ENCODE results near the gene BCL3.

BCL3 gene

DNA sequence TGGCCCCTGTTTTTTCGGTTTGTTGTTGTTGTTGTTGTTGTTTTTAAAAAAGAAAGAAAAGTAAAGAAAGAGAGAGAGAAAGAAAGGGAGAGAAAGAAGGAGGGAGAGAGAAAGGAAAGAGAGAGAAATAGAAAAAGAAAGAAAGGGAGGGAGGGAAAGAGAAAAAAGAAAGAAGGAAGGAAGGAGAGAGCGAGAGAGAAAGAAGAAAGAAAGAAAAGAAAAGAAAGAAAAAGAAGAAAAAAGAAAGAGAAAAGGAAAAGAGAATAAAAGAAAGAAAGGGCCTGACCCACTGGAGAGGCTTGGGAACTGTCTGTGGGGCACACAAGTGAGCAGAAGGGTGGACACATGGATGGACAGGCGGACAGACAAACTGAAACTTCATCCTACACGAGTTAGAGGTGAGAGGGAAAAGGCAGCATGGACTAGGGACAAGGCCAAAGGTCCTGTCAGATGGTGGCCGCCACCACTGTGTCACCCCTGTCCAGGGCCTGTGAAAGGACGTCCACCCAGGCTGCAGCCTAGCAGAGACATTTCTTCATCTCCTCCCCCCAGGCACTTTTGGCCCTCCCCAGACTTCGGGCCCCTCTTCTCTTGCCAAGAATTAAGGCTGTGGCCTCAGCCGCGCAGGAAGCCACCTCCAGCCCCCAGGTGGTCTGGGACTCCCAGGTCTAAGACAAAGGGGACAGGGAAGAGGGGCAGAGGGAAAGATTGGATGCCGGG is 51.3 kb downstream of the BCL3 start:
- peak overlapping the region in 2 of 3 experiments; percentile 57 to 77 for H3K27ac Mint-ChIP-seq
- no peaks in the 10 kb centered on the region for H3K9me3 Mint-ChIP-seq
- H3K4me3 Mint-ChIP-seq = no peak overlapping the region
- H3K27me3 Mint-ChIP-seq (ENCODE audit: low read depth) = peaks cover 9% of the 10 kb centered on the region
- peaks cover 14% of the 10 kb centered on the region for H3K4me1 Mint-ChIP-seq
- H3K36me3 Mint-ChIP-seq (ENCODE audit: low read depth) = no peaks in the 10 kb centered on the region
- TF ChIP-seq CTCF (IDR thresholded peaks at IDR 0.05; ENCODE audit: unreplicated experiment in 3 of 3) = no peak

DNA sequence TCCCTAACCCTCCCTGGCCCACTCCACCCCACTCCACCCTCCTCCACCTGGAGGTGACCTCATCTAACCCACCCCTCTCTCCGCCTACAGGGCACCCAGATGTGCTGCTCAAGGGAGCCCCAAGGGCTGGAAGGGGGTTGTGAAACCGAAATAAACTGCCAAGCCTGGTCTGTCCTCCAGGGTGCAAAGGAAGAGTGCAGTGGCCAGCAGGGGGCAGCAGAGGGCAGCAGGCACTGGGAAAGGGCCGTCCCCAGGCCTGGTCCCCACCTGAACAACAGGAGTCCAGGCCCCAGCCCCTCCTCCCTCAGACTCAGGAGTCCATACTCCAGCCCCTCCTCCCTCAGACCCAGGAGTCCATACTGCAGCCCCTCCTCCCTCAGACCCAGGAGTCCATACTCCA is 52.0 kb downstream of the BCL3 start:
- Mint-ChIP-seq H3K4me3 (no peak overlapping the region), H3K27ac (peak overlapping the region in 1 of 3 experiments; percentile 45), H3K9me3 (no peaks in the 10 kb centered on the region), H3K36me3 (ENCODE audit: low read depth) (no peaks in the 10 kb centered on the region), H3K4me1 (peaks cover 14% of the 10 kb centered on the region), H3K27me3 (ENCODE audit: low read depth) (peaks cover 9% of the 10 kb centered on the region)
- TF ChIP-seq CTCF (IDR thresholded peaks at IDR 0.05; ENCODE audit: unreplicated experiment in 3 of 3) = peak; percentile 87 to 95 (median 89)

DNA sequence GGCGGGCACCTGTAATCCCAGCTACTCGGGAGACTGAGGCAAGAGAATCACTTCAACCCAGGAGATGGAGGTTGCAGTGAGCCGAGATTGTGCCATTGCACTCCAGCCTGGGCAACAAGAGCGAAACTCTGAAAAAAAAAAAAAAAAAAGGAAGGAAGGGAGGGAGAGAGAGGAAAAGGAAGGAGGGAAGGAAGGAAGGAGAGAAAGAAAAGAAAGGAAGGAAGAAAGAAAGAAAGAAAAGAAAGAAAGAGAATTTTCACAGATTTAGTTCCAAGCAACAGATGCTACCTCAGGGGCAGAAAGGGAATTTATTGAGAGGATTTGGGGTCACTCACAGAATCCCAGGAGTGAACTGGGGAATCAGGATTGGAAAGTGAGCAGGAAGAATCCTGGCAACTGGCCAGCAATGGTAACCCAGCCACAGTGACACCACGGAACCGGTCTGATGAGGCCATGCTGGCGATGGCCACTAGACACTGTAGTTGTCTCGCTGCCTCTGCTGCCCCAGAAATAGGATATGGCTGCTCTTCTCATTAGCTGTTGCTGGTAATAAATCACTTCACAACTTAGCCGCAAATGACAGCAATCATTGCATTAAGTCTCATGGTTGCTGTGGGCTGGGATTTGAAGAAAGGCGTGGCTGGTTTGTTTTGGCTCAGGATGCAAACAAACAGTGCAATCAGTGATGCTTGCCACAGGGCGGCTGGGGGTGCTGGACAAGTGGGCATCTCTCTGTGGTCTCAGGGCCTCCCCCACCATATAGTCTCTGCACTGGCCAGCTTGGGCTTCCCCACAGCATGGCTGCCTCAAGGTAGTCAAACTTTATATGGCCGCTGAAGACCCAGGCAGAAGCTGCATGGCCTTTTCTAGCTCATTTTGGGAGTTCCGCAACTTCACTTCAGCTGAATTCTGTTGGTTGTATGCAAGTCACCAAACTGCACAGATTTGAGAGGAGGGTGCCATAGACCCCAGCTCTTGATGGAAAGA is 55.2 kb downstream of the BCL3 start:
- no peaks in the 10 kb centered on the region for H3K36me3 Mint-ChIP-seq (ENCODE audit: low read depth)
- H3K27me3 Mint-ChIP-seq (ENCODE audit: low read depth) = peaks cover 4% of the 10 kb centered on the region
- H3K27ac Mint-ChIP-seq = peak overlapping the region in 1 of 3 experiments; percentile 28
- H3K9me3 Mint-ChIP-seq = no peaks in the 10 kb centered on the region
- H3K4me3 Mint-ChIP-seq = no peak overlapping the region
- no peak for TF ChIP-seq CTCF (IDR thresholded peaks at IDR 0.05; ENCODE audit: unreplicated experiment in 3 of 3)
- H3K4me1 Mint-ChIP-seq = peaks cover 25% of the 10 kb centered on the region

DNA sequence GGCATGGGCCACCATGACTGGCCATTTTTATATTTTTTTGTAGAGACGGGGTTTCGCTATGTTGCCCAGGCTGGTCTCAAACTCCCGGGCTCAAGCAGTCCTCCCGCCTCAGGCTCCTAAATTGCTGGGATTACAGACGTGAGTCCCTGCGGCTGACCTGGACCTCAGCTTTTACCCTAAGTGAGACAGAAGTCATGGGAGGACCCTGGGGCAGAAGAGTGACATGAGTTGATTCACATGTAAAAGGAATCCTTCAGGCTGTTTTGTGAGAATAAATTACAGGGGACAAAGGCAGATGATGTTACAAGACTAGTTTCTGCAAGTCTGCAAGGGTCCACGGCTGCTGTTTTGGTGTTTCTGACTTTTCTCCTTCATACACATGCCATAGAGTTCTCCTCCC is 57.8 kb downstream of the BCL3 start:
- Mint-ChIP-seq H3K27me3 (ENCODE audit: low read depth) (peaks cover 4% of the 10 kb centered on the region), H3K4me1 (peaks cover 40% of the 10 kb centered on the region), H3K9me3 (no peaks in the 10 kb centered on the region), H3K27ac (peak overlapping the region; percentile 95 to 99 (median 95)), H3K4me3 (peak overlapping the region in 2 of 3 experiments; percentile 16 to 39), H3K36me3 (ENCODE audit: low read depth) (peaks cover 3% of the 10 kb centered on the region)
- no peak for TF ChIP-seq CTCF (IDR thresholded peaks at IDR 0.05; ENCODE audit: unreplicated experiment in 3 of 3)

DNA sequence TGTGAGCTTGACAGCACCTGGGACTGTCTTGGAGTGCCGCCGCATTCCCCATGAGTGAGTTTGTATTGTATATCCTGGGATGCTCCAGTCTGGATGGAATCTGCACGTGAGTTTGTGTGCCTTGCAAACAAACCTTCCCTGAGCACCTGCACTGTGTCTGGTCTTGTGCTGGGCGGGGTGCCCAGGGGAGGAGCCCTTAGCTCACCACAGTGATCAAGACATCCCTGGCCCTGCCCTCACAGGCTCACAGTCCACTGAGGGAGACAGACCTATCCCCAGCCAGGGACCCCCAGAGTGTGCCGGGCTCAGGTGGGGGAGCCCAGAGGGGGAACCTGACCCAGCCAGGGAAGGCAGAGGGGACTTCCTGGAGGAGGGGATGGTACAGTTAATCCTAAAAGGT is 58.7 kb downstream of the BCL3 start:
- Mint-ChIP-seq H3K27ac (peak overlapping the region; percentile 95 to 99 (median 95)), H3K4me1 (peaks cover 45% of the 10 kb centered on the region), H3K27me3 (ENCODE audit: low read depth) (peaks cover 4% of the 10 kb centered on the region), H3K4me3 (peak overlapping the region in 1 of 3 experiments; percentile 13), H3K9me3 (no peaks in the 10 kb centered on the region), H3K36me3 (ENCODE audit: low read depth) (peaks cover 7% of the 10 kb centered on the region)
- no peak for TF ChIP-seq CTCF (IDR thresholded peaks at IDR 0.05; ENCODE audit: unreplicated experiment in 3 of 3)

Measured in nephron (organoid).